Fibroblast of villous mesenchyme (primary cell): ENCODE results near the gene CEP44. TPM values are rescaled to one million over a fixed set of nuclear protein-coding genes. Genes with fewer than 3 reads are reported as not detected.
"Not testable (repeated sequence)": the region's sequence is repeated elsewhere in the genome, so short reads cannot be mapped to it uniquely, and the experiment has no call there.

Experiments
- DNase-seq: peaks from one replicate; pipeline ENCODE4 v3.0.0-alpha.2; 2010; ENCODE audit warnings: low read depth
- H3K4me3 ChIP-seq: 2 replicates; pipeline ENCODE4 v1.5.1; 2011; ENCODE audit warnings: low read depth, mild to moderate bottlenecking, low read length
- CTCF ChIP-seq: IDR thresholded peaks from 2 replicates; pipeline ENCODE4 v1.5.1; 2012; ENCODE audit warnings: low read depth, mild to moderate bottlenecking, low read length; ENCODE audit not compliant: insufficient read depth
- total RNA-seq: library from RNA; depleted of rRNA; stranded (reverse); fragments of >200 nt; gene quantifications from 2 replicates; pipeline ENCODE4 v1.2.3, GENCODE V29; 2012

CEP44 gene
- total RNA-seq, 1 donor: 16.0 TPM

DNA sequence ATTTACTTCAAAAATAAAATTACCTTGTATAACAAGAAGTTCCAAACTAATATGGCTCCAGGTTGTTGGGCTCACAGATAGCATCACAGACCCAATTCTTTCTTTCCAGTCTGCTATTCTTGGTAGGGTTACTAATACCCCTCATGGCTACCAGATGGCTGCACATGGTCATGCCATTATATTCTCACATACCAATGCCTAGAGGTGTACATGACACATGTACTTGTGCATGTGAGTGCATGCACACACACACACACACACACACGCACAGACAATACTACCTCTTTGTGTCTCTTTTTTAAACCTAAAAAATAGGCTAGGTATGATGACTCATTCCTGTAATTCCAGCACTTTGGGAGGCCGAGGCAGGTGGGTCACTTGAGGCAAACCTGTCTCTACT lies 31.3 kb upstream of the CEP44 start:
- no peak overlapping the region for H3K4me3 ChIP-seq
- DNase-seq: no peak
- TF ChIP-seq CTCF: no peak

GRCh38 chr4:174254613-174255012 lies 29.1 kb upstream of the CEP44 start:
- no peak for TF ChIP-seq CTCF
- no peak for DNase-seq
- no peak overlapping the region for H3K4me3 ChIP-seq

GRCh38 chr4:174255374-174255773 lies 28.3 kb upstream of the CEP44 start:
- no peak for TF ChIP-seq CTCF
- no peak for DNase-seq
- no peak overlapping the region for H3K4me3 ChIP-seq

- DNase-seq: peak; percentile 90
- no peak overlapping the region for H3K4me3 ChIP-seq
- TF ChIP-seq CTCF: no peak
Observed at GRCh38 chr4:174255786-174256185, 27.9 kb upstream of the CEP44 start.

GRCh38 chr4:174256277-174256713 lies 27.4 kb upstream of the CEP44 start:
- TF ChIP-seq CTCF: no peak
- H3K4me3 ChIP-seq: no peak overlapping the region
- peak; percentile 70 for DNase-seq

DNA sequence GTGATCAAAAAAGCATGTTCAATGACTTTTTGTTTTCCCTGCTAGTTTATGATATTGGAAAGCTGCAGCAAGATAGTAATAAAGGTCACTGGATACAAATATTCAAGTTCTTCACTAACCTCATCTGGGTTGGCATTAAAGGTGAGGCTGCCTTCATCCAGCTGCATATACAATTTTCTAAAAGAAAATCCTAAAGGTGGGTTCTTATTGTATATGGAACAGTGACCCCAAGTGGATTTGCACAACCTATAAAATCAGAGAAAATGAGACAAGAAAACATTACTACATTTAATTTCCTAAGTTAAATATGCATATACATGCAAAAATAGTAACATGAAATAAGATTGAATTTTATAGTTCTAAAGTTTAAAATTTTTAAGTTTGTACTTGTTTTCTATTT lies 24.1 kb upstream of the CEP44 start:
- TF ChIP-seq CTCF: no peak
- peak; percentile 17 for DNase-seq

GRCh38 chr4:174260099-174260498 lies 23.6 kb upstream of the CEP44 start:
- peak overlapping the region; percentile 24 for H3K4me3 ChIP-seq
- peak; percentile 97 for DNase-seq
- no peak for TF ChIP-seq CTCF

More for the DNA sequence above, 24.1 kb upstream of the CEP44 start:
- H3K4me3 ChIP-seq: no peak overlapping the region

- DNase-seq: not testable (repeated sequence)
- H3K4me3 ChIP-seq: peak overlapping the region; percentile 13
Observed at GRCh38 chr4:174261432-174261831, 22.3 kb upstream of the CEP44 start.
